GM12878 (cell line): Measurements from ENCODE around the gene LUZP2. TPM values are rescaled to one million over a fixed set of nuclear protein-coding genes. Genes with fewer than 3 reads are reported as not detected.
"Not testable (repeated sequence)": the region's sequence is repeated elsewhere in the genome, so short reads cannot be mapped to it uniquely, and the experiment has no call there.

Experiments
- ATAC-seq: fragments of 200-7000 bp; cut with Tn5 transposase; 3 replicates; pipeline ENCODE4 v1.9.1; 2020; ENCODE audit warnings: mild to moderate bottlenecking, moderate library complexity
- BruUV-seq: library from RNA; stranded (reverse); fragments of 400-500 nt; replicated peaks from 2 replicates; lab custom pipeline; 2021; lab: Mats Ljungman, UMichigan
- CTCF ChIA-PET: fragments of 300-600 bp; sonication (Branson Sonifier 250); formaldehyde crosslinking; extraction: SDS; loops from one replicate; lab custom pipeline; 2021; ENCODE audit warnings: inconsistent platforms; lab: Yijun Ruan, JAX
- POLR2A ChIA-PET: fragments of 350-600 bp; formaldehyde crosslinking; extraction: SDS; loops from one replicate; lab custom pipeline; 2021; ENCODE audit warnings: inconsistent platforms; lab: Charles Lee
- RAD21 ChIA-PET: fragments of 300-600 bp; sonication (Branson Sonifier 250); formaldehyde crosslinking; loops from one replicate; lab custom pipeline; 2023; ENCODE audit warnings: antibody characterized with exemption; ENCODE audit not compliant: unreplicated experiment; lab: Charles Lee
- SMC1A ChIA-PET: fragments of 300-600 bp; sonication (Branson Sonifier 250); formaldehyde crosslinking; loops from one replicate; lab custom pipeline; 2023; ENCODE audit not compliant: unreplicated experiment, uncharacterized antibody; lab: Charles Lee
- DNase-seq: peaks from one replicate; pipeline ENCODE4 v3.0.0-alpha.2; 2011; ENCODE audit warnings: low read depth, low spot score
- FAIRE-seq: peaks from 3 replicates; lab custom pipeline; 2011; peaks lifted over from hg19 to GRCh38; lab: Jason Lieb, UNC
- H2AFZ ChIP-seq: 2 replicates; pipeline ENCODE4 v1.6.0; 2011; ENCODE audit warnings: low read depth, low read length, control low read depth; ENCODE audit not compliant: control insufficient read depth
- H3K27ac ChIP-seq: 2 replicates; pipeline ENCODE4 v1.5.1; 2011; ENCODE audit warnings: control low read depth; ENCODE audit not compliant: control insufficient read depth, insufficient read depth
- H3K27me3 ChIP-seq, 2 experiments: replicated peaks in 1 of 2; 2 replicates each; pipeline versions ENCODE4 v1.6.0 to v1.6.1; 2011; ENCODE audit warnings: low read length in 1 of 2; ENCODE audit not compliant: control insufficient read depth in 2 of 2, insufficient read depth in 2 of 2
- H3K36me3 ChIP-seq, 2 experiments: 2 replicates each; pipeline ENCODE4 v1.5.1; 2011; ENCODE audit warnings: low read length in 1 of 2; ENCODE audit not compliant: control insufficient read depth in 2 of 2, insufficient read depth in 2 of 2
- H3K4me1 ChIP-seq: 2 replicates; pipeline ENCODE4 v1.6.1; 2011; ENCODE audit warnings: mild to moderate bottlenecking, low read length, moderate library complexity, mixed read lengths; ENCODE audit not compliant: control insufficient read depth, insufficient read depth
- H3K4me2 ChIP-seq: 2 replicates; pipeline ENCODE4 v1.6.0; 2011; ENCODE audit warnings: control low read depth; ENCODE audit not compliant: control insufficient read depth, insufficient read depth
- H3K4me3 ChIP-seq: fragments of 200-600 bp; sonication (generic); 2 replicates; pipeline ENCODE4 v1.5.1; 2016
- H3K79me2 ChIP-seq: 2 replicates; pipeline ENCODE4 v1.6.0; 2011; ENCODE audit warnings: low read length; ENCODE audit not compliant: control insufficient read depth, insufficient read depth
- H3K9ac ChIP-seq: 2 replicates; pipeline ENCODE4 v1.8.0; 2011; ENCODE audit warnings: low read length, control low read depth, mixed read lengths; ENCODE audit not compliant: control insufficient read depth, insufficient read depth
- H3K9me3 ChIP-seq: replicated peaks from 3 replicates; pipeline ENCODE4 v1.5.1; 2011; ENCODE audit warnings: mild to moderate bottlenecking, low read length; ENCODE audit not compliant: control insufficient read depth, insufficient read depth
- H4K20me1 ChIP-seq: 2 replicates; pipeline ENCODE4 v1.6.0; 2011; ENCODE audit not compliant: control insufficient read depth, insufficient read depth
- CHD4 ChIP-seq: fragments of 200-600 bp; sonication (generic); IDR thresholded peaks from 2 replicates; pipeline ENCODE4 v1.6.1; 2016; ENCODE audit warnings: mild to moderate bottlenecking
- EP300 ChIP-seq, 2 experiments: fragments of 150-350 bp in 1 of 2; IDR thresholded peaks; 2 replicates each; pipeline ENCODE4 v1.6.1; 2011 to 2012; ENCODE audit warnings: low read depth in 2 of 2, low read length in 2 of 2, borderline replicate concordance in 1 of 2, improper control_type of control experiment in 1 of 2, inconsistent platforms in 1 of 2; ENCODE audit not compliant: control insufficient read depth in 1 of 2
- EZH2 ChIP-seq: IDR thresholded peaks from 2 replicates; pipeline ENCODE4 v1.6.1; 2012; ENCODE audit warnings: low read depth, mild to moderate bottlenecking, control low read depth, inconsistent platforms, low read length, borderline replicate concordance; ENCODE audit not compliant: control insufficient read depth
- FOS ChIP-seq: IDR thresholded peaks from 3 replicates; pipeline ENCODE4 v1.6.1; 2011; ENCODE audit warnings: borderline replicate concordance; ENCODE audit not compliant: insufficient read length; ENCODE audit errors: extremely low read depth
- HDGF ChIP-seq: fragments of 450-650 bp; IDR thresholded peaks from 2 replicates; pipeline ENCODE4 v1.6.1; 2016; ENCODE audit warnings: antibody characterized with exemption
- NFIC ChIP-seq: IDR thresholded peaks from 2 replicates; pipeline ENCODE4 v1.6.1; 2012; ENCODE audit warnings: low read depth, mild to moderate bottlenecking, inconsistent platforms, low read length, moderate library complexity
- NFYA ChIP-seq: IDR thresholded peaks from 2 replicates; pipeline ENCODE4 v1.6.1; 2011; ENCODE audit warnings: low read depth, mild to moderate bottlenecking, low read length, improper control_type of control experiment, borderline replicate concordance
- SREBF2 ChIP-seq: IDR thresholded peaks from 2 replicates; pipeline ENCODE4 v1.6.1; 2012; ENCODE audit warnings: mild to moderate bottlenecking, low read length
- ZBTB40 ChIP-seq: fragments of 450-650 bp; IDR thresholded peaks from 2 replicates; pipeline ENCODE4 v1.6.1; 2016; ENCODE audit warnings: mild to moderate bottlenecking, moderate library complexity, borderline replicate concordance
- WGBS: methylation state at CpG from one replicate; pipeline ENCODE4 v1.1.6; 2016; ENCODE audit warnings: low lambda C conversion rate; ENCODE audit not compliant: insufficient replicate concordance, insufficient coverage; ENCODE audit errors: missing lambda C conversion rate; 5-methylcytosine and 5-hydroxymethylcytosine counted together
- in situ Hi-C: fragments of 300-500 bp; cut with MboI; formaldehyde crosslinking; loops from 9 replicates; pipeline ENCODE4 v1.14.3; 2018; ENCODE audit warnings: mixed read lengths
- intact Hi-C: fragments of 100-400 bp; cut with micrococcal nuclease; formaldehyde crosslinking; loops from one replicate; pipeline ENCODE4 v1.14.2; 2022; ENCODE audit not compliant: unreplicated experiment
- polyA plus RNA-seq, 11 experiments: library from polyadenylated mRNA; depleted of rRNA in 4 of 11; unstranded in 6 of 11; stranded (reverse) in 5 of 11; fragments of >200 nt; fragmentation: Nextera tagmentation in 4 of 11; fragmentation: Illumina TruSeq in 1 of 11; extraction: Ambion mirVana in 4 of 11; extraction: Trizol in 1 of 11; gene quantifications; 1 replicate in 1 of 11; 2 replicates in 10 of 11; pipeline versions ENCODE4 v1.2.1 to v1.2.3, GENCODE V29; 2011 to 2016; ENCODE audit warnings: inconsistent platforms in 2 of 11, missing spikeins in 2 of 11, low read depth in 1 of 11
- total RNA-seq, 4 experiments: library from RNA; depleted of rRNA in 3 of 4; stranded (reverse); fragments of >200 nt in 3 of 4; fragmentation: Illumina TruSeq in 1 of 4; extraction: Trizol in 1 of 4; gene quantifications; 2 replicates each; pipeline versions ENCODE4 v1.2.1 to v1.2.3, GENCODE V29; 2013 to 2021
- TF ChIP-seq, protein P1 (sequence below): IDR thresholded peaks from 2 replicates; pipeline ENCODE4 v1.6.1; 2012; ENCODE audit warnings: low read depth, low read length, improper control_type of control experiment

The LUZP2 gene
- total and polyA plus RNA-seq, 10 of the 15 experiments (the other 5 are each of a cell fraction or from before 2014, with no cell fraction given), result not detected

GRCh38 chr11:24891845-24892492, 395.1 kb downstream of the LUZP2 start:
- 0% methylated on average over 4 of the region's 4 CpGs for WGBS

DNA sequence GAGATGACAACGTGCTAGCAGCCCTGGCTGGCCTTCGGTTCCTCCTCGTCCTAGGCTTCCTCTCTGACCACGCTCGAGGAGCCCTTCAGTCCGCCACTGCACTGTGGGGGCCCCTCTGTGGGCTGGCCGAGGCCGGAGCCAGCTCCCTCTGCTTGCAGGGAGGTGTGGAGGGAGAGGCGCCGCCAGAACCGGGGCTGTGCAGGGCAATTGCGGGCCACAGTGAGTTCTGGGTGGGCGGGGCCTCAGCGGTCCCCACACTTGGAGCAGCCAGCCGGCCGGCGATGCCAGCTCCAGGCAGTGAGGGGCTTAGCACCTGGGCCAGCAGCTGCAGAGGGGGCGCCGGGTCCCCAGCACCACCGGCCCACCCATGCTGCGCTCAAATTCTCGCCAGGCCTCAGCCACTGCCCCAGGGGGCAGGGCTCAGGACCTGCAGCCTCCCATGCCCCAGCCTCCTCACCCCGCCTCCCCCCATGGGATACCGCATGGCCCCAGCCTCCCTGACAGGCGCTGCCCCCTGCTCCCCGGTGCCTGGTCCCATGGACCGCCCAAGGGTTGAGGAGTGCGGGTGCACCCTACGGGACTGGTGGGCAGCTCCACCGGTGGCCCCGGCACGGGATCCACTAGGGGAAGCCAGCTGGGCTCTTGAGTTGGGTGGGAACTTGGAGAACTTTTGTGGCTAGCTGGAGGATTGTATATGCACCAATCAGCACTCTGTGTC, 399.4 kb downstream of the LUZP2 start:
- no peak overlapping the region for H3K4me3 ChIP-seq
- no peak overlapping the region for H3K9ac ChIP-seq
- no peaks in the 10 kb centered on the region for H3K79me2 ChIP-seq
- ATAC-seq (no peak), DNase-seq (no peak), FAIRE-seq (no peak)
- intact Hi-C loops (no loop called here), in situ Hi-C loops (no loop called here)
- no peaks in the 10 kb centered on the region for H3K4me1 ChIP-seq
- POLR2A ChIA-PET, result no interaction called here
- H3K9me3 ChIP-seq, result no peaks in the 10 kb centered on the region
- H3K27ac ChIP-seq, result no peak overlapping the region
- H2AFZ ChIP-seq, result no peak overlapping the region
- no peaks in the 10 kb centered on the region for H3K27me3 ChIP-seq
- CTCF ChIA-PET, result no interaction called here
- SMC1A ChIA-PET, result no interaction called here
- no TSS peak for BruUV-seq
- no peaks in the 10 kb centered on the region for H3K36me3 ChIP-seq
- H3K4me2 ChIP-seq, result no peak overlapping the region
- 63% methylated on average over 29 of the region's 32 CpGs for WGBS
- H4K20me1 ChIP-seq, result no peaks in the 10 kb centered on the region
- RAD21 ChIA-PET, result no interaction called here
- TF ChIP-seq SREBF2 (no peak), CHD4 (no peak), ZBTB40 (no peak), EP300 (IDR thresholded peaks at IDR 0.05; ENCODE audit: borderline replicate concordance in 1 of 2, control insufficient read depth in 1 of 2, low read depth in 2 of 2, low read length in 2 of 2) (no peak), NFYA (no peak), NFIC (no peak), EZH2 (no peak), FOS (no peak), HDGF (no peak)
- TF ChIP-seq, protein P1, sequence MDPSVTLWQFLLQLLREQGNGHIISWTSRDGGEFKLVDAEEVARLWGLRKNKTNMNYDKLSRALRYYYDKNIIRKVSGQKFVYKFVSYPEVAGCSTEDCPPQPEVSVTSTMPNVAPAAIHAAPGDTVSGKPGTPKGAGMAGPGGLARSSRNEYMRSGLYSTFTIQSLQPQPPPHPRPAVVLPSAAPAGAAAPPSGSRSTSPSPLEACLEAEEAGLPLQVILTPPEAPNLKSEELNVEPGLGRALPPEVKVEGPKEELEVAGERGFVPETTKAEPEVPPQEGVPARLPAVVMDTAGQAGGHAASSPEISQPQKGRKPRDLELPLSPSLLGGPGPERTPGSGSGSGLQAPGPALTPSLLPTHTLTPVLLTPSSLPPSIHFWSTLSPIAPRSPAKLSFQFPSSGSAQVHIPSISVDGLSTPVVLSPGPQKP, result no peak

More at GRCh38 chr11:24891845-24892492, 395.1 kb downstream of the LUZP2 start:
- H4K20me1 ChIP-seq, intact Hi-C loops, H3K27ac ChIP-seq, CTCF ChIA-PET, H3K9ac ChIP-seq, DNase-seq, H3K4me2 ChIP-seq, H3K79me2 ChIP-seq, H3K4me1 ChIP-seq, H3K4me3 ChIP-seq, H3K27me3 ChIP-seq, H3K36me3 ChIP-seq, in situ Hi-C loops, RAD21 ChIA-PET, H2AFZ ChIP-seq, POLR2A ChIA-PET, H3K9me3 ChIP-seq, ATAC-seq, BruUV-seq: not testable (repeated sequence)
- peak; percentile 41 for FAIRE-seq
- SMC1A ChIA-PET, result interaction anchor here (2.0 kb wide), 1 partner anchor 12 kb away, joined by 5 read pairs; no protein-coding TSS in a partner anchor
